HK-2 (cell line): ENCODE results near the gene ZNF93.
"Not testable (repeated sequence)": the region's sequence is repeated elsewhere in the genome, so short reads cannot be mapped to it uniquely, and the experiment has no call there.

Experiments used
- DNase-seq: peaks from one replicate; pipeline ENCODE4 v3.0.0-alpha.2; 2018; ENCODE audit not compliant: unreplicated experiment

Gene ZNF93

GRCh38 chr19:19900729-19901444 is at the start of gene ZNF93:
ZNF93 (plus strand) TSS chr19:19900946; CDS start chr19:19901089, 143 bp downstream.
- peak; percentile 96 for DNase-seq

DNA sequence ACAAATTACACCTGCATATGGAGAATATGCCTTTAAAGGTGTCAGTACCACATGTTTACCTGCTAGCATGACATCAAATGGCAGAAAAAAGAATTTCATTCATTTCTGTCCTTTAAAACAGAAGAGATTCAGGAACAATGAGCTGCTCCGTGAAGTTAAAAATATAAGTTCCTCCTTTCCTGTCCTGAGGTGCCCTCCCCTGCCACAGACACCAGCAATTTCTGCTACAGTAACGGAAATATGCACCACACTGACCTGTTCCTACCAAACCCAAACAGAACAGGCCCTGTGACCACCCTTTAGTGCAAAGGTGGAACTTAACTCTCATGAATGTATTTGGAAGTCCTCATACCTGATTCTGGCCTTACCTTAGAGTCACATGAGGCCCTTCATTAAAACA is 49.0 kb upstream of the ZNF93 start:
- not testable (repeated sequence) for DNase-seq

GRCh38 chr19:19858751-19859150 is 42.0 kb upstream of the ZNF93 start:
- no peak for DNase-seq

DNA sequence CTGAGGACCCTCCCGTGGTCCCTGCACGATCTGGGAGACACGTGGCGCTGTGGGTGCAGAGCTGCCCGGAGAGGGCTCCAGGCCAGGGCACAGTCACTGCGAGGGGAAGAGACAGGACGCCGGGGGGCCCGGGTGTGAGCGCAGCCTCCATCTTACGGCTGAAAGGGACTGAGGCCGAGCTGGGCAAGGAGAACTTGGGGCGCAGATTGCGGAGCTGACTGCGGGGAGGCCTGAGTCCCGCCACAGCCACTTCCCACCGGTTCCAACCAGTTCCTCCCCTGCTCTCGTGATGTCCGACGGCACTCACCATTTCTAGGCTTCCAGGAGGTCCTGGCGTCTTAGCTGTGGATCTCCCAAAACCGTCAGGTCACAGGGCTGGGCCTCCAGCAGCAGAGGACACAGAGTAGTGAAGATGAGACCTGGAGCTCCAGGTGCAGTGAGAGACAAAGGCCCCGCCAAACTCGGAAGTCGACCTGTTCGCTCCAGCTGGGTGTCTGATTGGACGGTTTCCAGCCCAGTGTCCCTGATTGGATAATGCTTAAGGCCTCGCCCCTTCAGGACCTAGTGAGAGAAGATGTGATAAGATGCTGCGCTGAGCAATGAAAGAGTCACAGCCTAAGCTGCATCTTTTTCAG is 39.9 kb upstream of the ZNF93 start:
- DNase-seq, result no peak

GRCh38 chr19:19865750-19866610 is 34.8 kb upstream of the ZNF93 start, which contains the start of gene ZNF253:
ZNF253 (plus strand) TSS chr19:19865882; CDS start chr19:19865997, 115 bp downstream.
- peak; percentile 95 for DNase-seq

GRCh38 chr19:19866611-19867248 is 34.0 kb upstream of the ZNF93 start:
- DNase-seq, result peak; percentile 2

DNA sequence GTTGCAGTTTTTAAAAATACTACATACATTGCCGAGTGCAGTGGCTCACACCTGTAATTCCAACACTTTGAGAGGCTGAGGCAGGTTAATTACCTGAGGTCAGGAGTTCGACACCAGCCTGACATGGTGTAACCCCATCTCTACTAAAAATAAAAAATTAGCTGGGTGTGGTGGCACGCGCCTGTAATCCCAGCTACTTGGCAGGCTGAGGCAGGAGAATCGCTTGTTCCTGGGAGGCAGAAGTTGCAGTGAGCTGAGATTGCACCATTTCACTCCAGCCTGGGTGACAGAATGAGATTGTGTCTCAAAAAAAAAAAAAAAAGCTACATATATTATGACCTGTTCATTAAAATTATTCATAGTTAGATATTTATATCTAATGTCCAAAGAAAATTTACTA is 30.7 kb upstream of the ZNF93 start:
- not testable (repeated sequence) for DNase-seq

DNA sequence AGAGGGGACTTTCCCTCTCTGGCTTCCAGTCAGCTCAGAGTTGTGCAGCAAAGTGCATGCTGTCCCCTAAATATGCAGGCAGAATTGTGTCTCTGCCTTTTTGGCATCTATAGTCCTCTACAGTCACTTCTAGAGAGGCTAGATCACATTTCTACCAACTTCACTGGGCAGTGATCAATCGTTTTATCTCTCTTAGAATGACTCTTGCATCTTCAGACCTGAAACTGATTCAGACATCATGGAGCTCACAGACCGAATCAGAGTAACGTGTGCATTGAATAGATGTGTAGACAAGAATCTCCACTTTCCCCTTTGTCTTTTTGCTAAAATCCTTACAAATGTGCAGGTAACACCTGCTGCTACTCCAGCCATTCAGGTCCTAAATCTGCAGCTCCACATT is 28.8 kb upstream of the ZNF93 start:
- DNase-seq, result no peak

DNA sequence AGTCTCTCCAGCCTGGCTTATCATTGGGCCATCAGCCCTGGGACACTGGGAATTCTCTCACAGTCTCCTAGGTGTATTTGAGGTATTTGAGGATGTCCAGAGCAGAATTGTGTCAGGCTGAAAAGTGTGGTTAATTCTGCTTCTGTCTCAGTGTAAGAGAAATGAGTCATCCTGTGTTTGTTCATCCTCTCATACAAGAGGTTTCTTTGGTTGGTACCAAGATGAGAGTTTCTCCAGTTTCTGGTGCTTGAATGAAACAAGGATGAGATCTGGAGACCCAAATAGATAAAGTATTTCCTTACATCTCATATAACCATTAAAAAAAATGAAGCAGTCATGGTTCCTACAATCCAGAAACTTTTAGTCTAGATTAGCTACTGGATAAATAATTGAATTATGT is 27.4 kb upstream of the ZNF93 start:
- DNase-seq, result no peak

- no peak for DNase-seq
Measured at GRCh38 chr19:19877724-19878123, 23.0 kb upstream of the ZNF93 start.

DNA sequence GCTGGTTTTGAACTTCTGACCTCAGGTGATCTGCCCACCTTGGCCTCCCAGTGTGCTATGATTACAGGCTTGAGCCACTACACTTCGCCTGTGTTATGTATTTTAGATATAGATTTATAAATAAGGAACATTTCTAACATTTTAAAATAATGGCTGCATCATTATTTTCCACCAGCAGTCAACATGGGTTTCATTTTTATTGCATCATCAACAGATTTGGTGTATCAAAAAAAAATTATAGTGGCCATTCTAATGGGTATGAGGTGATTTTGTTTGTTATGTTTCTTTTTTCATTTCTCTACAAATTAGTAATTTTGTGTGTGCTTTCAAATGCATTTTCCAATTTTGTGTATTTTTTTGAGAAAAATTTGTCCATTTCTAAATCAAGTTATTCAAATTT is 16.2 kb upstream of the ZNF93 start:
- DNase-seq, result no peak

- not testable (repeated sequence) for DNase-seq
Measured at GRCh38 chr19:19892055-19892941, 8.4 kb upstream of the ZNF93 start.

GRCh38 chr19:19900139-19900728 is 512 bp upstream of the ZNF93 start:
- DNase-seq, result peak; percentile 38

DNA sequence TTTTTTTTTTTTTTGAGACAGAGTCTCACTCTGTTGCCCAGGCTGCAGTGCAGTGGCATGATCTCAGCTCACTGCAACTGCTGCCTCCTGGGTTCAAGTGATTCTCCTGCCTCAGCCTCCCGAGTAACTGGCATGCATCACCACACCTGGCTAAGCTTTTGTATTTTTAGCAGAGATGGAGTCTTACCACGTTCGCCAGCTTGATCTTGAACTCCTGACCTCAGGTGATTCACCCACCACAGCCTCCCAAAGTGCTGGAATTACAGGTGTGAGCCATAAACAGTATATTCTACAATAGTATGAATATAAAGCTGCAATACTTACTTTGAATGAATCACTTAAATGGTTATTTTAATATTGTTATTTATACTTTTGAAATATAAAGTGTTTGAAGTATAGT is 6.8 kb downstream of the ZNF93 start:
- DNase-seq, result not testable (repeated sequence)

DNA sequence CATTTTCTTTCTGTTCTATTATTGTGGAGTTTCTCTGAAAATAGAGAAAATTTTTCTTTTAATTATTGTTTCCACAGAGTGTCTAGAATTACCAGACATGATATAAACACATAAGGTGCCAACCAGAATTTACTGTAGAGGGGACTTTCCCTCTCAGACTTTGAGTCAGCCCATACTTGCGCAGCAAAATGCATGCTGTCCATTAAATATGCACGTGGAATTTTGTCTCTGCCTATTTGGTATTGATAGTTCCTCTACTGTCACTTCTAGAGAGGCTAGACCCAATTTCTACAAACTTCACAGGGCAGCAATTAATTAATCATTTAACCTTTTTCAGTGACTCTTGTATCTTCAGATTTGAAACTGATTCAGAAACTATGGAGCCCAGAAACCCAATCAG is 8.9 kb downstream of the ZNF93 start:
- DNase-seq, result no peak

DNA sequence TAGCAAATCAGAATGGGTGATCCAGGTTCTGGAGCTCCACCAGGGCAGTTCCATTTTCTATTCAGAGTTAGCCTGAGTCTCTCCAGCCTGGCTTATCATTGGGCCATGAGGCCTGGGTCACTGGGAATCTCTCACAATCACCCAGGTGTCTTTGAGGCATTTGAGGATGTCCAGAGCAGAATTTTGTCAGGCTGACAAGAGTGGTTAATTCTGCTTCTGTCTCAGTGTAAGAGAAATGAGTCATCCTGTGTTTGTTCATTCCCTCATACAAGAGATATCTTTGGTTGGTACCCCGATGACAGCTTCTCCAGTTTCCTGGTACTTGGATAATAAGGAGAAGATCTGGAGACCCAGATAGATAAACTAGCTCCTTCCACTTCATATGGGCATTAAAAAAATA is 10.4 kb downstream of the ZNF93 start:
- DNase-seq, result no peak

DNA sequence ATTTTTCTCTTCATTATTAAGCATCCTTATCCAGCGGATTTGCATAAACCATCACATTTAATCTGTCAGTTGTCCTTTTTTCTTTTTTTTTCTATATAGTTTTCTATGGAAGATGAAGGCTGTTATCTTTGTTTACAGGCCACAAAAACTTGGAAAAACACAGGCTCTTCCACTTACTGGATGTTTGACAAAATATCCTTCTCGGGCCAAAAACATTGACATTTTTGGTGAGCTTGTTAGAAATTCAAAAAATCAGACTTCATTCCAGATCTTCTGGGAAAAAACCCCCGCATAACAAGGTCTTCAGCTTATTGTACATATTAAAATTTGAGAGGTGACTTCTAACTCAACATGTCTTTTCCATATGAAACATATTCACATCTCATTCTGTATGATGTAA is 13.8 kb downstream of the ZNF93 start:
- no peak for DNase-seq

DNA sequence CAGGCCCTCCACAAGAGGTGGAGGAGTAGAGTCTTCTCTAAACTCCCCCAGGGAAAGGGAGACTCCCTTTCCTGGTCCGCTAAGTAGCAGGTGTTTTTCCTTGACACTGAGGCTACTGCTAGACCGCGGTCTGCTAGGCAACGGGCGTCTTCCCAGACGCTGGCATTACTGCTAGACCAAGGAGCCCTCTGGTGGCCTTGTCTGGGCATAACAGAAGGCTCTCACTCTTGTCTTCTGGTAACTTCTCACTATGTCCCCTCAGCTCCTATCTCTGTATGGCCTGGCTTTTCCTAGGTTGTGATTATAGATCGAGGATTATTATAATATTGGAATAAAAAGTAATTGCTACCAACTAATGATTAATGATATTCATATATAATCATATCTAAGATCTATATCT is 29.7 kb downstream of the ZNF93 start:
- DNase-seq, result not testable (repeated sequence)

DNA sequence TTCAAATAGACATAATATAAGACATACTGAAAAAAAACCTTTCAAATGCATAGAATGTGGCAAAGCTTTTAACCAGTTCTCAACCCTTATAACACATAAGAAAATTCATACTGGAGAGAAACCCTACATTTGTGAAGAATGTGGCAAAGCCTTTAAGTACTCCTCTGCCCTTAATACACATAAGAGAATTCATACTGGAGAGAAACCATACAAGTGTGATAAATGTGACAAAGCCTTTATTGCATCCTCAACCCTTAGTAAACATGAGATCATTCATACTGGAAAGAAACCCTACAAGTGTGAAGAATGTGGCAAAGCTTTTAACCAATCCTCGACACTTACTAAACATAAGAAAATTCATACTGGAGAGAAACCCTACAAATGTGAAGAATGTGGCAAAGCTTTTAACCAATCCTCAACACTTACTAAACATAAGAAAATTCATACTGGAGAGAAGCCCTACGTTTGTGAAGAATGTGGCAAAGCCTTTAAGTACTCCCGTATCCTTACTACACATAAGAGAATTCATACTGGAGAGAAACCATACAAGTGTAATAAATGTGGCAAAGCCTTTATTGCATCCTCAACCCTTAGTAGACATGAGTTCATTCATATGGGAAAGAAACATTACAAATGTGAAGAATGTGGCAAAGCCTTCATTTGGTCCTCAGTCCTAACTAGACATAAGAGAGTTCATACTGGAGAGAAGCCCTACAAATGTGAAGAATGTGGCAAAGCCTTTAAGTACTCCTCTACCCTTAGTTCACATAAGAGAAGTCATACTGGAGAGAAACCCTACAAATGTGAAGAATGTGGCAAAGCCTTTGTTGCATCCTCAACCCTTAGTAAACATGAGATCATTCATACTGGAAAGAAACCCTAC is 32.9 kb downstream of the ZNF93 start:
- not testable (repeated sequence) for DNase-seq

DNA sequence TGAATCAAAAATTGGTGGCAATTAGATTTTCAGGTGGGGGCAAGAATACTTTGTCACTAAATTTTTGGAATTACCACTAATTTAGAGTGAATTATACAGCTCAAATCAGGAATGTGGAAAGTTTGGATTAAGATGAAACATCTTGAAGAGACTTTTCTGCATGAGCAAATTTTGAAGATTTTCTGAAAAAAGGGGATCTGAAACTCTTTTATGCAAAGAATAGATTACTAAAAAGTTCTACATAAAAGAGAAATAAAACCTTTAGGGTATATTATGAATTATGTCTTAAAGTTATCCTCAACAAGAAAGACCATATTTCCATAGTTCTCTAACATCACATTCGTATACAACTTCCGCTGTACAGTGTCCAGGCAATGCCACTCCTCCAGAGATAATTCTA is 36.7 kb downstream of the ZNF93 start:
- DNase-seq, result no peak
